DND-41 (cell line): Measurements from ENCODE around the gene TRH.

Source experiments
- CTCF ChIP-seq: IDR thresholded peaks from 2 replicates; pipeline ENCODE4 v1.5.1; 2012; ENCODE audit warnings: borderline replicate concordance, low read length, moderate library complexity, mild to moderate bottlenecking; ENCODE audit not compliant: poor library complexity, severe bottlenecking; ENCODE audit errors: extremely low read depth
- EZH2 ChIP-seq: IDR thresholded peaks from 3 replicates; pipeline ENCODE4 v1.6.1; 2012; ENCODE audit warnings: borderline replicate concordance, low read depth, mild to moderate bottlenecking, moderate library complexity, low read length, inconsistent platforms; ENCODE audit not compliant: severe bottlenecking

- TF ChIP-seq CTCF (no peak), EZH2 (no peak)
Measured at GRCh38 chr3:129971351-129972052, 3.0 kb upstream of the TRH start.
